Stomach (tissue), 4 donors: ENCODE results near the gene CNTF.

Experiments
- CTCF ChIP-seq, 7 experiments: fragments of 450-650 bp in 4 of 7; fragments of 200-600 bp in 3 of 7; sonication (generic) in 3 of 7; IDR thresholded peaks; one replicate each; pipeline ENCODE4 v1.5.1; 2016 to 2019; ENCODE audit warnings: antibody characterized with exemption in 7 of 7, control low read depth in 2 of 7, mild to moderate bottlenecking in 1 of 7
- POLR2A ChIP-seq, 4 donors: fragments of 450-650 bp; IDR thresholded peaks; one replicate each; pipeline ENCODE4 v1.6.1; 2016; ENCODE audit warnings: antibody characterized with exemption in 4 of 4, control low read depth in 2 of 4, mild to moderate bottlenecking in 1 of 4, moderate library complexity in 1 of 4
- POLR2AphosphoS5 ChIP-seq, 3 donors: sonication (generic); formaldehyde crosslinking; IDR thresholded peaks; one replicate each; pipeline ENCODE4 v1.6.1; 2016; ENCODE audit warnings: antibody characterized with exemption in 3 of 3

GRCh38 chr11:58577555-58578135, 44.8 kb upstream of the CNTF start:
- no peak for TF ChIP-seq CTCF (IDR thresholded peaks at IDR 0.05)
- TF ChIP-seq POLR2AphosphoS5 (IDR thresholded peaks at IDR 0.05), result peak in 1 of 3 donors; percentile 81
- TF ChIP-seq POLR2A (IDR thresholded peaks at IDR 0.05), result peak in 1 of 4 donors; percentile 46
